Stimulated activated CD8-positive, alpha-beta memory T cell treated with anti-CD3 and anti-CD28 coated beads, Interleukin-7, amount 100 ng/mL, for 48 hours (primary cell): ENCODE data around the gene KCNH4.
A peak's percentile ranks its signal among the peaks of the same experiment; 100 is the strongest.
"Not testable (repeated sequence)": the region's sequence is repeated elsewhere in the genome, so short reads cannot be mapped to it uniquely, and the experiment has no call there.

ENCODE experiments used
- DNase-seq, 2 donors: peaks; one replicate each; pipeline ENCODE4 v3.0.0-alpha.2; 2020; ENCODE audit warnings: low read depth in 1 of 2; ENCODE audit errors: extremely low read depth in 1 of 2

The KCNH4 gene

GRCh38 chr17:42179911-42180410 lies 981 bp downstream of the KCNH4 start:
- no peak for DNase-seq

GRCh38 chr17:42179335-42179734 lies 1.6 kb downstream of the KCNH4 start:
- no peak for DNase-seq

GRCh38 chr17:42178817-42179216 lies 2.1 kb downstream of the KCNH4 start:
- no peak for DNase-seq

GRCh38 chr17:42177684-42178083 lies 3.3 kb downstream of the KCNH4 start:
- no peak for DNase-seq

- DNase-seq: no peak
These were observed 6.7 kb downstream of the KCNH4 start for GRCh38 chr17:42174126-42174783.

- DNase-seq: no peak
These were observed 9.1 kb downstream of the KCNH4 start for GRCh38 chr17:42171831-42172230.

DNA sequence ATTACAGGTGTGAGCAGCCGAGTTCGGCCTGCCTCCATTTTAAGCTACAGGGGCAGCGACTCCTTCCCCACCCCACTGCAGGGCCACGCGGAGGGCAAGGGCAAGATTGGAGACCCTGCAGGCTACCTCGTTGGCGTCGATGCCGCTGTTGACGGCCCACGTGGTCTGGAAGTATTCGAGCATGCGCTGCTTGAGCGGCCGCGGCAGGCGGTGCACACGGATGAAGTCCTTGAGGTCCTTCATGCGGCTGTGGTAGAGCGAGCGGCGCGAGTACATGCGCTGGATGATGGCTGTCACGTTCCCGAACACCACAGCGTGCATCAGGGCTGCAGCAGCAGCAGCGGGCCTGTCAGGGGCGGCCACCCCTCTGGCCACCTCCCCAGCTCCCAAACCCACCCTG lies 11.6 kb downstream of the KCNH4 start:
- DNase-seq: no peak

GRCh38 chr17:42167807-42168206 lies 13.1 kb downstream of the KCNH4 start:
- DNase-seq: no peak

- DNase-seq: no peak
These were observed 14.7 kb downstream of the KCNH4 start for GRCh38 chr17:42166196-42166763.

- DNase-seq: no peak
These were observed 15.2 kb downstream of the KCNH4 start for GRCh38 chr17:42165751-42166150.

DNA sequence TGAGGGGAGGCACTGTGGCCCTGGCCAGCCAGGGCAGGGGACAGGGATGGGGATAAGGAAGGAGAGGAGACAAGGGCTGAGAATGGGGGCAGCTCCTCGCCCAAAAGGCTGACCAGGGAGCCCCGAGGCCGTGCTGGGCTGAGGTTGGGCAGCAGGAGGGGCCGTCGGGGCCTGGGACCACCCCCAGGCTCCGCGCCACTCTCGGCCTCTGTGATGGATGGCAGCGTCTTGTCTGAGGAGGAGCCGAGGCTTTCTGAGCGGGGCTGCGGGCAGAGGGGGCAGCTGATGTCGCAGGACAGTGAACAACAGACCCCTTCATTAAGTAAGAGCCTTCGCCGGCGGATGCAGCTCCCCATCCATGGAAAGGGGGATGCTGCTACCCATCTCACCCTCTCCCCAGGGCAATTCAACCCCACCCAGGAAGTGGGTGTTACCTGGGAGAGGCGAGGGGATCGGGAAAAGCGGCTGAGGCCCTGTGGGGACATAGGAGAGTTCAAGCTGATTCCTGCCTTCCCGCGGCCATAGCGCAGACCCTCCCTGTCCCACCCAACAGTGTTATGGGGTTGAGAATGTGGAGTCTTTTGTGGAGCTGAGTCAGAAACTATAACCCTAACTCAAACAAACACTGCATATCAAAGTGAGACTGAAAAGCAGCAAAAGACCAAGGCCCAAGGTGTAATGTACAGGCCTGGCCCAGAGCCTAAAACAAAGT lies 17.1 kb downstream of the KCNH4 start:
- DNase-seq: no peak

- peak in 1 of 2 donors; percentile 47 for DNase-seq
These were observed 17.8 kb downstream of the KCNH4 start for GRCh38 chr17:42163113-42163512.

- no peak for DNase-seq
These were observed 20.4 kb downstream of the KCNH4 start for GRCh38 chr17:42160531-42160910.

DNA sequence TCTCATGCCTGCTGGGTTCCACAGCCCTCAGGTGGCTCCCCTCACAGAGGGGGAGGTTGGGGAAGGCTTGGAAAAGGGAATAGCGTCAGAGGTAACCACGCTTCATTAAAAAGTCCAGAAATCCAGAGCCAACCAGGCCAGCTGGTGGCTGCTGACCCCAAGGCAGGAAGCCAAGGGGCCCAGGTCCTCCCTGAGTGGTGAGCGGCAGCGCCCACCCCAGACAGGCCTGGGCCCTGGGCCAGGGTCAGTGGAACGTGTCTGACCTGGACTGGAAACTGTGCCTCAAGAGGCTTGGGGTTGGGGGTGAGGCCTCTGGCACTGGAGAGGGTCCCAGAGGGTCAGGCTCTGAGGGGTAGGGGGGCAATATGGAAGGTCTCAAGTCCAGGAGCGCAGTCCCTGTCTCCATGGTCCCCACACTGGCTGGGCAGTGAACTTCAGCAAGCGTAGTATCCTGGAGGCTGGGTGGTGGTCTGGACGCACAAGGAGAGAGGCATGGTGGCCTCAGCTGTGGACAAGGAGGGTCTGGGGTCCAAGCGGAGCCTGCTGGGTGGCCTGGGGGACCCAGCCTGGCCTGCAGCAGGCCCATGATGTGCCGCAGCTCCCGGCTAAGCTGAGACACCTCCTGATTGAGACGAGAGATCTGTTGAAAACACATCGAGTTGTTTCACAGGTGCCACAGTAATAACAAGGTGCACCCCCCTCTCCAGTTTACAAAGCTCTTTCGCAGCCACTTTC lies 21.0 kb downstream of the KCNH4 start:
- DNase-seq: no peak

DNA sequence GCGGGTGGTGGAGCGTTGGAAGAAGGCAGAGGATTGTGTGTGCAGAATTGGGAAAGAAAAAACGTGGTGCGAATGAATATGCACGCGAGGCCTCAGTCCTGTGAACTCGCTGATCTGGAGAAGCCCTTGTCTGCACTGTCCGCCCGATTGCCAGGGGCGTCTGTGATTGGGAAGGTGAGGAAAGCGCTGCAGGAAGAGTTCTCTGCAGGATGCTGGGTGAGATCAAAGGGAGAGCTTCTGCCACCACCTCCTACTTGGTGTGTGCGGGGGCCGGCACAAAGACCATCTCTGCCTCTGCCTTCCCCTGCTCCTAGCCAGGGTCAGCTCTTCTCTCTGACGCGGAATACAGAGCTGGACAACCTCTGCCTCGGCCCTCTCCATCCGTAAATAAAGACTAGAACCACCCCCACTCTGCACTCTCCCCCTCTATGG lies 25.3 kb downstream of the KCNH4 start:
- DNase-seq: no peak

- DNase-seq: no peak
These were observed 26.8 kb downstream of the KCNH4 start for GRCh38 chr17:42153919-42154742.

GRCh38 chr17:42146911-42147607 lies 33.9 kb downstream of the KCNH4 start:
- DNase-seq: no peak

GRCh38 chr17:42143138-42143537 lies 37.8 kb downstream of the KCNH4 start:
- DNase-seq: not testable (repeated sequence)

GRCh38 chr17:42142371-42142896 lies 38.5 kb downstream of the KCNH4 start:
- DNase-seq: no peak

- no peak for DNase-seq
These were observed 39.6 kb downstream of the KCNH4 start for GRCh38 chr17:42141382-42141781.
